Mammary epithelial cell (primary cell): ENCODE results near the gene IQGAP2.

ENCODE experiments used
- EZH2 ChIP-seq: IDR thresholded peaks from 2 replicates; pipeline ENCODE4 v1.6.1; 2012; ENCODE audit warnings: low read length, inconsistent platforms, borderline replicate concordance
- TF ChIP-seq, protein P1 (sequence below), 2 donors: IDR thresholded peaks in 1 of 2; conservative IDR thresholded peaks in 1 of 2; 2 replicates each; pipeline ENCODE4 v1.5.1; 2011 to 2012; ENCODE audit warnings: inconsistent platforms in 2 of 2, low read length in 2 of 2, mild to moderate bottlenecking in 2 of 2, control low read depth in 1 of 2, low read depth in 1 of 2; ENCODE audit not compliant: insufficient read depth in 1 of 2; ENCODE audit errors: extremely low read depth in 1 of 2

GRCh38 chr5:76555114-76555513 lies 152.0 kb downstream of the IQGAP2 start:
- TF ChIP-seq, protein P1, sequence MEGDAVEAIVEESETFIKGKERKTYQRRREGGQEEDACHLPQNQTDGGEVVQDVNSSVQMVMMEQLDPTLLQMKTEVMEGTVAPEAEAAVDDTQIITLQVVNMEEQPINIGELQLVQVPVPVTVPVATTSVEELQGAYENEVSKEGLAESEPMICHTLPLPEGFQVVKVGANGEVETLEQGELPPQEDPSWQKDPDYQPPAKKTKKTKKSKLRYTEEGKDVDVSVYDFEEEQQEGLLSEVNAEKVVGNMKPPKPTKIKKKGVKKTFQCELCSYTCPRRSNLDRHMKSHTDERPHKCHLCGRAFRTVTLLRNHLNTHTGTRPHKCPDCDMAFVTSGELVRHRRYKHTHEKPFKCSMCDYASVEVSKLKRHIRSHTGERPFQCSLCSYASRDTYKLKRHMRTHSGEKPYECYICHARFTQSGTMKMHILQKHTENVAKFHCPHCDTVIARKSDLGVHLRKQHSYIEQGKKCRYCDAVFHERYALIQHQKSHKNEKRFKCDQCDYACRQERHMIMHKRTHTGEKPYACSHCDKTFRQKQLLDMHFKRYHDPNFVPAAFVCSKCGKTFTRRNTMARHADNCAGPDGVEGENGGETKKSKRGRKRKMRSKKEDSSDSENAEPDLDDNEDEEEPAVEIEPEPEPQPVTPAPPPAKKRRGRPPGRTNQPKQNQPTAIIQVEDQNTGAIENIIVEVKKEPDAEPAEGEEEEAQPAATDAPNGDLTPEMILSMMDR (conservative IDR thresholded peaks at IDR 0.05 in 1 of 2, IDR thresholded peaks at IDR 0.05 in 1 of 2; ENCODE audit: extremely low read depth in 1 of 2, insufficient read depth in 1 of 2, low read depth in 1 of 2, low read length in 2 of 2), result no peak
- no peak for TF ChIP-seq EZH2
